Fibroblast of lung (primary cell): ENCODE results near the gene SLC1A1.

Experiments used
- CTCF ChIP-seq, 2 donors: IDR thresholded peaks in 1 of 2; conservative IDR thresholded peaks in 1 of 2; 1 replicate in 1 of 2; 2 replicates in 1 of 2; pipeline ENCODE4 v1.5.1; 2011 to 2012; ENCODE audit warnings: low read length in 2 of 2, control low read depth in 1 of 2, inconsistent platforms in 1 of 2, low read depth in 1 of 2, mild to moderate bottlenecking in 1 of 2
- EZH2 ChIP-seq: IDR thresholded peaks from 2 replicates; pipeline ENCODE4 v1.5.1; 2012; ENCODE audit warnings: low read length, control low read depth, mild to moderate bottlenecking; ENCODE audit errors: missing control alignments

- TF ChIP-seq CTCF (conservative IDR thresholded peaks at IDR 0.05 in 1 of 2, IDR thresholded peaks at IDR 0.05 in 1 of 2; ENCODE audit: low read depth in 1 of 2, low read length in 2 of 2) (no peak), EZH2 (no peak)
These were observed 85.7 kb downstream of the SLC1A1 start for GRCh38 chr9:4575997-4576396.
